ENCODE results near the gene CATSPER3.

- TF ChIP-seq CTCF (IDR thresholded peaks at IDR 0.05) (no peak), POLR2A (IDR thresholded peaks at IDR 0.05) (no peak)
Observed at GRCh38 chr5:135045488-135045887, 77.8 kb downstream of the CATSPER3 start.

Measured in heart left ventricle (tissue), 13 donors.